ENCODE results near the gene NR2F6. TPM values are rescaled to one million over a fixed set of nuclear protein-coding genes. Genes with fewer than 3 reads are reported as not detected.

NR2F6 gene
- total RNA-seq, 5 donors from 2014 or later (not counting 1 experiment from before 2014, with no cell fraction given) = 0.55 to 6.4 (median 2.8) TPM

- H3K4me3 Mint-ChIP-seq = no peak overlapping the region
- H3K27me3 ChIP-seq (replicated peaks in 1 of 2; ENCODE audit: control insufficient read depth in 2 of 2, extremely low read depth in 1 of 2, insufficient read depth in 2 of 2, low read length in 1 of 2) = peaks cover 0 to 4% of the 10 kb centered on the region in 2 experiments
- WGBS (ENCODE audit: insufficient coverage) = 94% methylated on average over 15 of the region's 16 CpGs
- ChIA-PET POLR2A (no interaction called here), CTCF (no interaction called here)
- H3K4me1 ChIP-seq (ENCODE audit: control insufficient read depth in 1 of 2, extremely low read depth in 1 of 2, insufficient read depth in 2 of 2, low read length in 2 of 2) = peaks cover 8 to 25% of the 10 kb centered on the region in 2 experiments
- H3K4me3 ChIP-seq (ENCODE audit: control insufficient read depth in 1 of 2, extremely low read depth in 1 of 2, low read length in 1 of 2) = no peak overlapping the region
- H3K9me3 ChIP-seq = no peaks in the 10 kb centered on the region
- peaks cover 22 to 23% (median 22%) of the 10 kb centered on the region in 3 donors for H3K4me1 Mint-ChIP-seq
- H3K36me3 ChIP-seq (ENCODE audit: control insufficient read depth in 2 of 2, extremely low read depth in 1 of 2, insufficient read depth in 1 of 2, low read length in 1 of 2) = no peaks in the 10 kb centered on the region
- ATAC-seq (replicated peaks in 1 of 4) (no peak), DNase-seq (no peak)
- no peak overlapping the region for H3K27ac ChIP-seq (ENCODE audit: low read length)
- H3K9me3 Mint-ChIP-seq = no peaks in the 10 kb centered on the region
- no peaks in the 10 kb centered on the region for H3K36me3 Mint-ChIP-seq
- H3K27me3 Mint-ChIP-seq = no peaks in the 10 kb centered on the region
- H3K27ac Mint-ChIP-seq = no peak overlapping the region
These were observed 16.8 kb upstream of the NR2F6 start for GRCh38 chr19:17262557-17262956.

GRCh38 chr19:17260842-17261325, 15.2 kb upstream of the NR2F6 start:
- WGBS (ENCODE audit: insufficient coverage) = 11% methylated on average over 14 of the region's 15 CpGs
- Mint-ChIP-seq H3K4me3 (no peak overlapping the region), H3K4me1 (peaks cover 13% of the 10 kb centered on the region in 3 donors), H3K27ac (no peak overlapping the region), H3K9me3 (no peaks in the 10 kb centered on the region), H3K27me3 (no peaks in the 10 kb centered on the region), H3K36me3 (no peaks in the 10 kb centered on the region)
- ChIA-PET POLR2A (no interaction called here), CTCF (interaction anchor here (0.6 to 1.2 kb wide), 5 partner anchors 29 to 750 kb away, joined by 3 to 5 read pairs (median 4); no protein-coding TSS in a partner anchor)
- H3K27me3 ChIP-seq (replicated peaks in 1 of 2; ENCODE audit: control insufficient read depth in 2 of 2, extremely low read depth in 1 of 2, insufficient read depth in 2 of 2, low read length in 1 of 2) = peaks cover 0 to 4% of the 10 kb centered on the region in 2 experiments
- no peaks in the 10 kb centered on the region for H3K9me3 ChIP-seq
- no peaks in the 10 kb centered on the region for H3K36me3 ChIP-seq (ENCODE audit: control insufficient read depth in 2 of 2, extremely low read depth in 1 of 2, insufficient read depth in 1 of 2, low read length in 1 of 2)
- no peak overlapping the region for H3K27ac ChIP-seq (ENCODE audit: low read length)
- H3K4me3 ChIP-seq (ENCODE audit: control insufficient read depth in 1 of 2, extremely low read depth in 1 of 2, low read length in 1 of 2) = no peak overlapping the region
- ATAC-seq (replicated peaks in 1 of 4) (peak; percentile 98 to 100 (median 99)), DNase-seq (peak; percentile 74 to 94 (median 86))
- H3K4me1 ChIP-seq (ENCODE audit: control insufficient read depth in 1 of 2, extremely low read depth in 1 of 2, insufficient read depth in 2 of 2, low read length in 2 of 2) = peaks cover 8 to 15% of the 10 kb centered on the region in 2 experiments

GRCh38 chr19:17259934-17260333, 14.2 kb upstream of the NR2F6 start:
- H3K36me3 Mint-ChIP-seq = no peaks in the 10 kb centered on the region
- ChIA-PET POLR2A (no interaction called here), CTCF (interaction anchor here (0.6 to 1.2 kb wide), 2 partner anchors 125 to 129 kb away, joined by 3 read pairs; no protein-coding TSS in a partner anchor)
- no peaks in the 10 kb centered on the region for H3K9me3 ChIP-seq
- H3K4me3 Mint-ChIP-seq = no peak overlapping the region
- H3K4me1 Mint-ChIP-seq = peaks cover 11 to 12% (median 12%) of the 10 kb centered on the region in 3 donors
- peaks cover 0 to 8% of the 10 kb centered on the region in 2 experiments for H3K27me3 ChIP-seq (replicated peaks in 1 of 2; ENCODE audit: control insufficient read depth in 2 of 2, extremely low read depth in 1 of 2, insufficient read depth in 2 of 2, low read length in 1 of 2)
- no peak overlapping the region for H3K27ac Mint-ChIP-seq
- no peaks in the 10 kb centered on the region for H3K9me3 Mint-ChIP-seq
- DNase-seq = no peak
- H3K4me3 ChIP-seq (ENCODE audit: control insufficient read depth in 1 of 2, extremely low read depth in 1 of 2, low read length in 1 of 2) = no peak overlapping the region
- no peak for ATAC-seq (replicated peaks in 1 of 4)
- no peaks in the 10 kb centered on the region for H3K27me3 Mint-ChIP-seq
- peaks cover 4 to 13% of the 10 kb centered on the region in 2 experiments for H3K4me1 ChIP-seq (ENCODE audit: control insufficient read depth in 1 of 2, extremely low read depth in 1 of 2, insufficient read depth in 2 of 2, low read length in 2 of 2)
- WGBS (ENCODE audit: insufficient coverage) = no CpG with 5 or more reads among the region's 1 CpG
- H3K27ac ChIP-seq (ENCODE audit: low read length) = no peak overlapping the region
- no peaks in the 10 kb centered on the region for H3K36me3 ChIP-seq (ENCODE audit: control insufficient read depth in 2 of 2, extremely low read depth in 1 of 2, insufficient read depth in 1 of 2, low read length in 1 of 2)

DNA sequence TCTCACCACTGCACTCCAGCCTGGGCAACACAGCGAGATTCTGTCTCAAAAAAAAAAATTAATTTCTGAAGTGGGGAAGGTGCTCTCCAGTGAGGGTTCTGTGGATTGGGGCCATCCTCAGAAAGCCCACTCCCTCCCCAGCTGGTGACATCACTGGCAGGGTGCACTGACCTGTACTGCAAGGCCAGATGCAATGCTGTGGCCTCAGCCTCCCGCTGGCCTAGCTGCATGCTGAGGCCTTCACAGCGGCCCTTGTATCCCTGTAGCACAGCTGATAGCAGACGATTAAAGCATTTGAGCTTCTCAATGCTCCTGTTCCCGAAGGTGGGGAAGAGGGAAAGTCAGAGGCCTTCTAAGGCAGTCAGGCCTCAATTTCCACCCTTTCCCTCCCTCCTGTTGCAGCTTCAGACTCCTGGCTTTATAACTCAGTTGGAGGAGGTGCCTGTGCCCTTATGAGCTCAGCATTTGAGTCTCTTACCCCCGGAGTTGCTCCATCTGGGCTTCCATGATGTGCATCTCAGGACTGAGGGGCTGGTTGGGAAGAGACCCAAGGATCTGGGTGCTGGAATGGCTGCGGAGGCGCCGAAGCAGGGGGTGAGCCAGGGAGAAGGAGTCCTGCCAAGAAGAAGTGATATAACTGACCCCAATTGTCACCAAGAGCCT, 13.5 kb upstream of the NR2F6 start:
- WGBS (ENCODE audit: insufficient coverage) = 88% methylated on average over 4 of the region's 9 CpGs
- H3K4me1 Mint-ChIP-seq = peaks cover 5 to 6% (median 5%) of the 10 kb centered on the region in 3 donors
- no peak overlapping the region for H3K27ac ChIP-seq (ENCODE audit: low read length)
- POLR2A ChIA-PET = interaction anchor here in 1 of 2 donors (0.6 kb wide), 1 partner anchor 7 kb away, joined by 7 read pairs; no protein-coding TSS in a partner anchor
- no peak for DNase-seq
- no peaks in the 10 kb centered on the region for H3K36me3 Mint-ChIP-seq
- H3K9me3 Mint-ChIP-seq = no peaks in the 10 kb centered on the region
- peaks cover 0 to 7% of the 10 kb centered on the region in 2 experiments for H3K4me1 ChIP-seq (ENCODE audit: control insufficient read depth in 1 of 2, extremely low read depth in 1 of 2, insufficient read depth in 2 of 2, low read length in 2 of 2)
- H3K27me3 Mint-ChIP-seq = no peaks in the 10 kb centered on the region
- no peak overlapping the region for H3K27ac Mint-ChIP-seq
- no peaks in the 10 kb centered on the region for H3K36me3 ChIP-seq (ENCODE audit: control insufficient read depth in 2 of 2, extremely low read depth in 1 of 2, insufficient read depth in 1 of 2, low read length in 1 of 2)
- peaks cover 0 to 8% of the 10 kb centered on the region in 2 experiments for H3K27me3 ChIP-seq (replicated peaks in 1 of 2; ENCODE audit: control insufficient read depth in 2 of 2, extremely low read depth in 1 of 2, insufficient read depth in 2 of 2, low read length in 1 of 2)
- no peak overlapping the region for H3K4me3 Mint-ChIP-seq
- CTCF ChIA-PET = interaction anchor here (0.6 to 1.2 kb wide), 3 partner anchors 37 to 129 kb away, joined by 3 read pairs; no protein-coding TSS in a partner anchor
- no peak for ATAC-seq (replicated peaks in 1 of 4)
- no peaks in the 10 kb centered on the region for H3K9me3 ChIP-seq
- no peak overlapping the region for H3K4me3 ChIP-seq (ENCODE audit: control insufficient read depth in 1 of 2, extremely low read depth in 1 of 2, low read length in 1 of 2)

DNA sequence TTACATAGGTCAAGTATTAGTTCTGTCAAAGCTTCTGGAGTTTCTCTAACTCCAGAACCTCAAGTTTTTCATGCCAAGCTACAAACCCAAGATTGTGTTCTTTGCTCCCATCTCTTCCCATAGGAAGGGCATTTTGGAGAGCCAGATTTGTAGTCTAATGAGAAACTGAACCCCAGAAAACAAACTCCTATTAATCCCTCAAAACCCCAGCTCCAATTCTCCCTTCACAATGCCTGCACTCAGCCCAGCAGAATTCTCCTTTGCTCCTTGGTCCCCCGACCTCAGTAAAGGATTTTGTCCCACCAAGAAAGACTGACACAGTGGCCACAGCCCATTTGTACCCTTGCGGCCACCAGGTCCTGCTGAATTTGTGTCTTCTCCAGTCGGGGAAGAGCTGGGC, 10.4 kb upstream of the NR2F6 start:
- ChIA-PET CTCF (interaction anchor here (1.3 to 1.5 kb wide), 2 partner anchors 11 to 20 kb away, joined by 3 read pairs; no protein-coding TSS in a partner anchor), POLR2A (interaction anchor here (0.5 to 0.6 kb wide), 2 partner anchors 39 to 68 kb away, joined by 4 to 16 read pairs; no protein-coding TSS in a partner anchor)
- DNase-seq = no peak
- no peak overlapping the region for H3K4me3 Mint-ChIP-seq
- Histone ChIP-seq H3K27me3 (replicated peaks in 1 of 2; ENCODE audit: control insufficient read depth in 2 of 2, extremely low read depth in 1 of 2, insufficient read depth in 2 of 2, low read length in 1 of 2) (peaks cover 0 to 13% of the 10 kb centered on the region in 2 experiments), H3K9me3 (no peaks in the 10 kb centered on the region), H3K36me3 (ENCODE audit: control insufficient read depth in 2 of 2, extremely low read depth in 1 of 2, insufficient read depth in 1 of 2, low read length in 1 of 2) (no peaks in the 10 kb centered on the region), H3K4me1 (ENCODE audit: control insufficient read depth in 1 of 2, extremely low read depth in 1 of 2, insufficient read depth in 2 of 2, low read length in 2 of 2) (peaks cover 0 to 6% of the 10 kb centered on the region in 2 experiments), H3K4me3 (ENCODE audit: control insufficient read depth in 1 of 2, extremely low read depth in 1 of 2, low read length in 1 of 2) (no peak overlapping the region), H3K27ac (ENCODE audit: low read length) (no peak overlapping the region)
- H3K9me3 Mint-ChIP-seq = no peaks in the 10 kb centered on the region
- peaks cover 5 to 6% (median 5%) of the 10 kb centered on the region in 3 donors for H3K4me1 Mint-ChIP-seq
- no peak for ATAC-seq (replicated peaks in 1 of 4)
- no peak overlapping the region for H3K27ac Mint-ChIP-seq
- WGBS (ENCODE audit: insufficient coverage) = 65% methylated on average over 3 of the region's 3 CpGs
- H3K36me3 Mint-ChIP-seq = no peaks in the 10 kb centered on the region
- H3K27me3 Mint-ChIP-seq = no peaks in the 10 kb centered on the region

DNA sequence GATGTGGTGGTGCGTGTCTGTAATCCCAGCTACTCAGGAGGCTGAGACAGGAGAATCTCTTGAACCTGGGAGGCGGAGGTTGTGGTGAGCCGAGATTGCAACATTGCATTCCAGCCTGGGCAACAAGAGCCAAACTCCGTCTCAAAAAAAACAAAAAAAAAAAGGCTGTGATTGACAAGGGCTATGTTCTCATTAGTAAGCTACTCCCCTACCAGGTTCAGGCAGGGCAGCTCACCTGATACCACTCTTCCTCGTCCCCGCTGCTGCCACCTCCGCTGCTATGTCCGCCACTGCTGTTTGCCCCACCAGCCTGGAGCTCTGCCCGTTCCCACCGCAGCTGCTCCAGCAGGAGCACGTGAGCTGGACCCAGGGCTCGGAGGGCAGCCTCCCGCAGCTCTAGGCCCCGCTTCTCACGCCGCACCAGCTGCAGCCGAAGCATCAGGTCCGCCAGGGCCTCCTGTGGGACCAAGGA, 9.5 kb upstream of the NR2F6 start:
- H3K4me1 Mint-ChIP-seq = no peaks in the 10 kb centered on the region
- ATAC-seq (replicated peaks in 1 of 4) (no peak), DNase-seq (no peak)
- H3K4me3 ChIP-seq (ENCODE audit: control insufficient read depth in 1 of 2, extremely low read depth in 1 of 2, low read length in 1 of 2) = no peak overlapping the region
- H3K4me3 Mint-ChIP-seq = no peak overlapping the region
- ChIA-PET POLR2A (no interaction called here), CTCF (interaction anchor here (1.3 to 1.5 kb wide), 2 partner anchors 11 to 19 kb away, joined by 3 read pairs; no protein-coding TSS in a partner anchor)
- no peaks in the 10 kb centered on the region for H3K27me3 Mint-ChIP-seq
- peaks cover 0 to 9% of the 10 kb centered on the region in 2 experiments for H3K27me3 ChIP-seq (replicated peaks in 1 of 2; ENCODE audit: control insufficient read depth in 2 of 2, extremely low read depth in 1 of 2, insufficient read depth in 2 of 2, low read length in 1 of 2)
- H3K4me1 ChIP-seq (ENCODE audit: control insufficient read depth in 1 of 2, extremely low read depth in 1 of 2, insufficient read depth in 2 of 2, low read length in 2 of 2) = no peaks in the 10 kb centered on the region
- WGBS (ENCODE audit: insufficient coverage) = 94% methylated on average over 16 of the region's 18 CpGs
- no peaks in the 10 kb centered on the region for H3K9me3 ChIP-seq
- H3K36me3 ChIP-seq (ENCODE audit: control insufficient read depth in 2 of 2, extremely low read depth in 1 of 2, insufficient read depth in 1 of 2, low read length in 1 of 2) = no peaks in the 10 kb centered on the region
- no peaks in the 10 kb centered on the region for H3K36me3 Mint-ChIP-seq
- no peaks in the 10 kb centered on the region for H3K9me3 Mint-ChIP-seq
- no peak overlapping the region for H3K27ac ChIP-seq (ENCODE audit: low read length)
- H3K27ac Mint-ChIP-seq = no peak overlapping the region

Measured in T-cell (primary cell).